ENCODE measurements around the gene SLC25A21.

- no peak for TF ChIP-seq CTCF (IDR thresholded peaks at IDR 0.05; ENCODE audit: low read length)
- TF ChIP-seq EZH2 (optimal IDR thresholded peaks at IDR 0.05; ENCODE audit: low read depth, low read length) = no peak
- TF ChIP-seq EZH2phosphoT487 (IDR thresholded peaks at IDR 0.05; ENCODE audit: low read length) = no peak
Observed at GRCh38 chr14:37197421-37198272, 25.2 kb upstream of the SLC25A21 start, which contains the start of gene MIPOL1.

All from MM.1S (cell line).